Naive B cell (primary cell): ENCODE data around the gene MAP3K12. TPM values are rescaled to one million over a fixed set of nuclear protein-coding genes. Genes with fewer than 3 reads are reported as not detected.

ENCODE experiments used
- ATAC-seq, 2 donors: fragments of 150-1000 bp; cut with Tn5 transposase; 2 replicates each; pipeline ENCODE4 v1.10.0; 2021; ENCODE audit warnings: low read depth in 2 of 2, mild to moderate bottlenecking in 2 of 2, moderate library complexity in 2 of 2
- DNase-seq: peaks from one replicate; pipeline ENCODE4 v3.0.0; 2022
- H3K27ac Mint-ChIP-seq, 6 donors: one replicate each; pipeline ENCODE4 v1.8.0; 2020 to 2022; ENCODE audit warnings: mild to moderate bottlenecking in 6 of 6, mixed read lengths in 6 of 6, moderate library complexity in 5 of 6, inconsistent platforms in 2 of 6
- H3K27me3 Mint-ChIP-seq, 3 donors: one replicate each; pipeline ENCODE4 v1.8.0; 2021 to 2022; ENCODE audit warnings: mixed read lengths in 3 of 3, mild to moderate bottlenecking in 1 of 3
- H3K36me3 Mint-ChIP-seq, 2 donors: one replicate each; pipeline ENCODE4 v1.8.0; 2020 to 2022; ENCODE audit warnings: mixed read lengths in 2 of 2, inconsistent platforms in 1 of 2, mild to moderate bottlenecking in 1 of 2
- H3K4me1 Mint-ChIP-seq, 3 donors: one replicate each; pipeline ENCODE4 v1.8.0; 2020 to 2022; ENCODE audit warnings: mixed read lengths in 3 of 3, inconsistent platforms in 1 of 3, mild to moderate bottlenecking in 1 of 3, moderate library complexity in 1 of 3
- H3K4me3 Mint-ChIP-seq, 8 donors: one replicate each; pipeline ENCODE4 v1.8.0; 2020 to 2022; ENCODE audit warnings: mild to moderate bottlenecking in 8 of 8, mixed read lengths in 8 of 8, moderate library complexity in 8 of 8, inconsistent platforms in 2 of 8
- H3K9me3 Mint-ChIP-seq, 7 donors: one replicate each; pipeline ENCODE4 v1.8.0; 2020 to 2022; ENCODE audit warnings: mixed read lengths in 7 of 7, mild to moderate bottlenecking in 5 of 7, inconsistent platforms in 2 of 7, moderate library complexity in 1 of 7
- polyA plus RNA-seq, 6 donors: library from polyadenylated mRNA; unstranded; fragments of 300-500 nt; fragmentation: Illumina TruSeq; gene quantifications; one replicate each; pipeline ENCODE4 v1.2.3, GENCODE V29; 2021; ENCODE audit warnings: low read depth in 6 of 6

The MAP3K12 gene
- polyA plus RNA-seq, 6 donors from 2014 or later: 1.00 to 1.8 (median 1.4) TPM; not detected in 1

DNA sequence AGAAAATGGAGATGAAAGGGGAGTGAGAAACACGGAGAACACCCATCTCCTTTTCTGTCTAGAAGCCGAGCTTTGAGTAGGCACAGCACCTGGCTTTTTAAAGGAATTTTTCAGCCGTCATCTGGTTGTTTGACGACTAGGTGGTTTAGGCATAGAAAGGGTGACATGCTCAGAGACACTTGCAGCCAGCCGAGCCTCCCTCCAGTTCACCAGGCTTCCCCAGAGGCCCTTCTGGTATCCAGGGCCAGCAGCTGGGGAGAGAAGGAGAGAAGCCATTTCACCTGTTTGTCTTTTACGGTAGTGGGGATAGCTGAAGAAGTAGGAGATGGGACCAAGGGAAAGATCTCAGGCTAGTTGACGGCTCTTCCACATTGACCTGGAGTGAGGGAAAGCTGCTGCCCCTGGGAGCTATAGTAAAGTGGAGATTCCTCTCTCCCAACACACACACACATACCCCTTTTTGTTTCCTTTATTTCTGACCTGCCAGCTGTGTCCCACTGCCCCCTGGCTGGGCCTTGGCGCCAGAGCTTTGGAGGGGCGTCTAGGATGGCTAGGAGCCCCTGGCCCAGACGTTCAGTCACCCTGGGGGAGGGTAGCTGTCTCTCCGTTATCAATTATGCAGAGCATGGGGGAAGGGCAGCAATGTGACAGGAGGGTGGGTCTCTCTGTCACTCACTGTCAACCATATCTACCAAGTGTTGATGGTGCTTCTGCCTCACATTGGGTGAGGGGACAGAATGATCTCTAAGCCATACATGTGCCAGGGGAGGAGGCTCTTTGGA lies 5.5 kb downstream of the MAP3K12 start:
- H3K9me3 Mint-ChIP-seq: no peaks in the 10 kb centered on the region
- peak overlapping the region; percentile 86 to 97 (median 94) for H3K4me3 Mint-ChIP-seq
- peaks cover 27 to 36% (median 33%) of the 10 kb centered on the region in 3 donors for H3K4me1 Mint-ChIP-seq
- peak overlapping the region; percentile 95 to 99 (median 97) for H3K27ac Mint-ChIP-seq
- H3K36me3 Mint-ChIP-seq: no peaks in the 10 kb centered on the region
- DNase-seq (no peak), ATAC-seq (no peak)
- H3K27me3 Mint-ChIP-seq: no peaks in the 10 kb centered on the region

DNA sequence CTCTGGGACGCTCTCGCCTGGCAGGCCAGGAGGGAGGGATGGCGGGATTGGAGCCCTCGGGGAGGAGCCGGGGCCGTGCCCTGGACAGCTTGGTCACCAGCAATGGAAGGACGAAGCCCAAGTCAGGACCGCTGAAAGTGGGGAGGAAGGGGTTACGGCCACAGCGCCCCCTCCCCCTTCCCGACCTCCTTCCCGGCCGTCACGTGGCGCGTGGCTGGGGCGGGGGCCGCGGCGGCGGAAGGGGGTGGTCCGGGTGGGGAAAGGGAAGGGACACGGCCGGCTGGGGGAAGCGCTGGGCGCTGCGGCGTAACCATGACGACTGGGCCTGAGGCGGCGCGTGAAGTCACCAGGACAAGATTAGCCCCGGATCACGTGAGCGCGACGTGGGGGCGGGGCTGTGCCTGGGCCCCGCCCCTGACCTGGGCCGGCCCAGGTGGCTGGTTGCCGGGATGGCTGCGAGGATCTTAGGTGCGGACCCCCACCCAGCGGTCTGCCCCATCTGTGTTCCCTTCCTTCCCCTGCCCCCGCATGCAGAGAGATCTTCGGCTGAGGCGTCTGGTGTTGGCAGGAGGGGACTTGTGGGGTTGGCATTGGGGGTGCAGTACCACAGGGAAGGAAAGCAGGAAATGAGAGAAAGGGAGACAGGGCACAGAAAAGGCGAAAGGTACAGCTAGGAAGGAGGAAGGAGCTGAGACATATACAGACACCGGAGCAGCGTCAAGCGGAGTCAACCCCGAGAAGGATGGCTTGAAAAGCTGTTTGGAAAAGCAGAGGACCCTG lies 6.2 kb downstream of the MAP3K12 start:
- H3K27ac Mint-ChIP-seq: peak overlapping the region; percentile 95 to 99 (median 97)
- DNase-seq (peak; percentile 91), ATAC-seq (peak; percentile 93 to 95)
- peaks cover 21 to 28% (median 27%) of the 10 kb centered on the region in 3 donors for H3K4me1 Mint-ChIP-seq
- peak overlapping the region; percentile 86 to 97 (median 94) for H3K4me3 Mint-ChIP-seq
- H3K27me3 Mint-ChIP-seq: no peaks in the 10 kb centered on the region
- no peaks in the 10 kb centered on the region for H3K9me3 Mint-ChIP-seq
- H3K36me3 Mint-ChIP-seq: no peaks in the 10 kb centered on the region

DNA sequence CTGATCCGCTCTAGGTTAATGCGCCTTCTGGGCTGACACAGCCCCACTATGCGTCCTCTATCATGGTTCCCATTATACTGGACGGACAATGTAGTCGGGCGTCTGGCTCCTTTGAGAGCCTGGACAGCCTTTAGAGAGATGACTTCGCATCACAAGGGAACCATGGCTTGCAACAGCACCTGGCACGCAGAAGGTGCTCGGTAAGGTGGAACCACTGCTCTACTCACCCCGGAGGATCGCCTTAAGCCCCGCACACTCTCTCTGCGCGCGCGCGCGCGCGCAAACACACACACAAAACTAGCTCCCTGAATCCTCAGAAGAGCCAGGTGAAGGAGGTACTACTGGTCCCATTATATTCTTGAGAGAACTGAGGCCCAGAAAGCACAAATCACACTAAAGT lies 7.1 kb downstream of the MAP3K12 start:
- ATAC-seq (peak; percentile 12 to 19), DNase-seq (peak; percentile 21)
- Mint-ChIP-seq H3K4me1 (peaks cover 21 to 27% (median 25%) of the 10 kb centered on the region in 3 donors), H3K36me3 (no peaks in the 10 kb centered on the region), H3K9me3 (no peaks in the 10 kb centered on the region), H3K27ac (peak overlapping the region; percentile 85 to 97 (median 94)), H3K4me3 (peak overlapping the region; percentile 86 to 97 (median 94)), H3K27me3 (no peaks in the 10 kb centered on the region)

DNA sequence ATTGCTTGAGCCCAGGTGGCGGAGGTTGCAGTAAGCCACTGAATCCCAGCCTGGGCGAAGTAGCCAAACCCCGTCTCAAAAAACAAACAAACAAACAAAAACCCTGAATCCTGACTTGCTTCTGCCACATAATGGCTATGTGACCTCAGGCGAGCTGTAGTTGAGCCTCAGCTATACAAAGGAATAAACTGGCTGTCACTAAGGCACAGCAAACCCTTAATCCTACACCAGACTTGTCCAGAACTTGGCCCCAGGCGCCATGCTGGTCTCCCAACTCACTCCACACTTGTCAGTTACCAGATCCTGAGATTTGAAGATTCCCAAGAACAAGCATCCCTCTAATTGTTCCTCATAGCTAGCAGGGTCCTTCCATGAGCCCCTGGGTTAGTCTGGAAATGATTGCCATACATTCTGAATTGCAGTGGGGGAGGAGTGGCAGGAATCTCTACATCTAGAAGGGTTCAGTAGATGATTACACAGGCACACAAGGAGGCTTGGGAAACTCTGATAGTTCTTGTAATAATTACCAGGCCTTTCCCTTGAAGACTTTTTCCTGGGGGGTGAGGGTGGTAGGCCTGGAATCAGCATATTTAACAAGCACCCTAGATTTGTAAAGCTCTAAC lies 9.9 kb downstream of the MAP3K12 start:
- no peak for DNase-seq
- H3K4me3 Mint-ChIP-seq: peak overlapping the region in 1 of 8 donors; percentile 18
- no peaks in the 10 kb centered on the region for H3K36me3 Mint-ChIP-seq
- H3K27me3 Mint-ChIP-seq: no peaks in the 10 kb centered on the region
- H3K9me3 Mint-ChIP-seq: no peaks in the 10 kb centered on the region
- peak overlapping the region in 2 of 6 donors; percentile 47 to 53 for H3K27ac Mint-ChIP-seq
- H3K4me1 Mint-ChIP-seq: peaks cover 21 to 25% (median 24%) of the 10 kb centered on the region in 3 donors
- ATAC-seq: no peak

DNA sequence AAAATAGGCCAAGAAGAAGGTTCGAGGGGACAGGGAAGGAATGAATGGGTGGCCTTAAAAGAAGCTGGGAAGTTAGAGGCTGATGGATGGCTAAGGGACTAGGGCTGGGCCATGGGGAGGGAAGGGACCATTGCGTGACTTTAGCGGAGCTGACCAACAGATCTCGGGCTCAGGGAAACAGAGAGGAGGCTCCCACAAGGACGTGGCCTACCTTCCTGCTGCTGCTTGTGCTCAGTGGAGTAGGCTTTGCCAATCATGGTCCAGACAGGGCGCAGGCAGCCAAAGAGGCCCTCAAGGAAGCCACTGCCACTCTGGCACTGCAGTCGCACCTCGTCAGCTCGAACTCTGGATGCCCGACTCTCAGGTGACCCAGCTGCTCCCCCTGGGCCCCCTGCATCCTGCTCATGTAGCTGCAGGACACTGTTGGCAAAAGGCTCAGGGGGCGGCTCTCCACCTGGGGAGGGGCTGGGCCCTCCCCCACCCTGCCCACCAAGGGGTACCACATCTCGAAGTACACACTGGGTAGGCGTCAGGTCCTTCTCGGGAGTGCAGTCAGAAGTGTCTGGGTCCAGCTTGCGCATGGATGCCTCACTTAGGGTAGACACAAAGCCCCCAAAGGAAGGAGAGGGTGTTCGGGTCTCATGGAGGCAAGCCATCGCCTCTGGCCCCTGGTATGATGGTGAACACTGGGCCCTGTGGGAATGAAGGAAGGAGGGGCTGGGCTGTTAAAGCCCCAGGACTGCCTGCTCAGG lies 12.3 kb downstream of the MAP3K12 start:
- Mint-ChIP-seq H3K36me3 (peaks cover 4% of the 10 kb centered on the region in 2 donors), H3K27ac (peak overlapping the region in 2 of 6 donors; percentile 61 to 66), H3K9me3 (no peaks in the 10 kb centered on the region), H3K4me3 (no peak overlapping the region), H3K4me1 (peaks cover 8 to 16% (median 16%) of the 10 kb centered on the region in 3 donors), H3K27me3 (no peaks in the 10 kb centered on the region)
- no peak for ATAC-seq
- DNase-seq: no peak

DNA sequence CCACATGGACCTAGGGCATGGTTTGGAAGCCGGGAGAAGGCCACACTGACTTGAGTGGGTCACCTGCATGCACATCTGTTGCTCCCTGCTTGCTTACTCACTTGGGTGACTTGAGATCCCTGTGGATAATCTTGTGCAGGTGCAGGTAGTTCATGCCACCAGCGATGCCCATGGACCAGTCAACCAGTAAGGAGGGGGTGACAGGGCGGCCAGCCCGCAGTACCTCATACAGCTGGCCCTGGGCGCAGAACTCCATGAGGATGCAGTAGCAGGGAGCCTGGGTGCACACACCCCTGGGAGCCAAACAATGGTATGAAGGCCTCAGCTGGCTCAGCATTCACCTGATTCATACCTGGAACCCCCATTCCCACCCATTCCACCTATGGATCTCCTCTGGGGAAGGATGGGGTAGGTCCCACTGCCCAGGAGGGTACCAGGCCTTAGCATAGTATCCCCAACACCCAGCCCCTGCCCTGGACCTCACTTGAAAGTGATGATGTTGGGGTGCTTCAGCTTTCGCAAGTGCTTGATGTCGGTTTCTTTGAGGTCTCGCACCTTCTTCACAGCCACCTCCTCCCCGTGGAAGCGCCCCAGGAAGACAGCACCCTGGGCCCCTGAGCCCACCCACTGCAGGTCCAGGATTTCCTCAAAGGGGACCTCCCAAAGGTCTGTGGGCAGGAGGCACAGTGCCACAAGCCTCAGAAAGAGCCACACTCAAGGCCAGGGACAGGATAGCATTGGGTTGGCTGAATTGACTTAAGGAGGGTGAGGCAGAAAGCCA lies 13.1 kb downstream of the MAP3K12 start:
- Mint-ChIP-seq H3K9me3 (no peaks in the 10 kb centered on the region), H3K27ac (peak overlapping the region in 2 of 6 donors; percentile 60 to 61), H3K4me3 (no peak overlapping the region), H3K27me3 (no peaks in the 10 kb centered on the region), H3K4me1 (peaks cover 8 to 19% (median 13%) of the 10 kb centered on the region in 3 donors), H3K36me3 (peaks cover 4 to 5% of the 10 kb centered on the region in 2 donors)
- ATAC-seq: no peak
- DNase-seq: no peak

DNA sequence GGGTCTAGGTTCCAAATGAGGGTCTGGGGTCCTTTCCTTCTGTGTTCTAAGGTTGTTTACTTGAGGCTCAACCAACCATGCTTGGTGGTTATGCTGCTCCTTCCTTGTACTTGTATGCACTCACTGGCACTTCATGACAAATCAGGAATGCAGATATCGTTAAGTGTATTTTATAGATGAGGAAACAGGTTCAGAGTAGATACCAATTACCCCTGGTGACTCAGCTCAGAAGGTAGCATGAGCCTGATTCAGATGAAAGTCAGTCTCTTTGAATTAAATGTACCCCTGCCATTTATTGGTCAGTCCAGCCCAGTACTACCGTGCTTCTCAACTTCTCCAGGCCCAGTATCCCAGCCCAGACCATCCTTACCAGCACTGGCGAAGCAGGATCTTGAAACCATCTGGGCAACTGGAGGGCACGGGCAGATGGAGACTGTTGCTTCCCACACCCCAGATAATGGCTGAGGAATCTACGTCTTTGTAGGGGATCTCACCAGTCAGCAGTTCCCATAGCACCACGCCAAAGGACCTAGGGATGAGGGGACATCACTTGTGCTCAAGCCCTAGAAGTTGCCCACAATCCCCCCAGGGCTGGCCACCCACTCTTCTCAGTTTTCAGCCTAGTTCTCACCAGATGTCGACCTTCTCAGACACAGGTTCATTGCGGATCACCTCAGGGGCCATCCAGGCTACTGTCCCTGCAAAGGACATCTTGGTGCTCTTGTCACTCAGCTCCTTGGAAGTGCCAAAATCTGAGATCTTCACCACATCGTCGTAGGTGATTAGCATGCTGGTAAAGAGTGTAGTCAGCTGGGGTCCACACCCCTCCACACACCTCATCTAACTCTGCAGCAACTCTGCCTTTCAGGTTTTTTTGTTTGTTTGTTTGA lies 14.3 kb downstream of the MAP3K12 start:
- peaks cover 8 to 19% (median 11%) of the 10 kb centered on the region in 3 donors for H3K4me1 Mint-ChIP-seq
- H3K36me3 Mint-ChIP-seq: peaks cover 4 to 5% of the 10 kb centered on the region in 2 donors
- H3K27ac Mint-ChIP-seq: peak overlapping the region in 2 of 6 donors; percentile 65 to 66
- H3K27me3 Mint-ChIP-seq: no peaks in the 10 kb centered on the region
- H3K4me3 Mint-ChIP-seq: no peak overlapping the region
- DNase-seq: no peak
- ATAC-seq: no peak
- no peaks in the 10 kb centered on the region for H3K9me3 Mint-ChIP-seq

DNA sequence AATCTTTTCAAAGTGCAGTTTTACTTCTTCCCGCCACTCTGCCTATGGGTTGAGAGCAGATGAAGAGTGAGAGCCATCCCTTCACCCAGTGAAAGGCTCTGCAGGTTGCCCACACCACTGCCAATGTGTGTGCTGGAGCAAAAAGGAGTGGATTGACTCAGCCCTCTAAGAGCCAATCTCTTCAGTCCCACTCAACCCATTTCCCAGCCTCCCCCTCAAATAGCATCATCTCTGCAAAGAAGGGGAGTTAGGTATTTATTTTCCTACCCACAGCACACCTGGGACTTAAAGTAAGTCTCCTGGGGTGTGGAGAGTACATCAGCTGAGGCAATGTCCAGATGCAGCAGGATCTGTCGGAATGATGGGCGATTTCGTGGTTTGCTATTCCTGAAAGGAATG lies 15.3 kb downstream of the MAP3K12 start:
- DNase-seq (no peak), ATAC-seq (peak in 1 of 2 donors; percentile 2)
- Mint-ChIP-seq H3K27me3 (no peaks in the 10 kb centered on the region), H3K4me1 (peaks cover 5 to 19% (median 11%) of the 10 kb centered on the region in 3 donors), H3K36me3 (peaks cover 4 to 5% of the 10 kb centered on the region in 2 donors), H3K4me3 (peak overlapping the region in 2 of 8 donors; percentile 15 to 61), H3K9me3 (no peaks in the 10 kb centered on the region), H3K27ac (peak overlapping the region in 4 of 6 donors; percentile 20 to 76 (median 26))

DNA sequence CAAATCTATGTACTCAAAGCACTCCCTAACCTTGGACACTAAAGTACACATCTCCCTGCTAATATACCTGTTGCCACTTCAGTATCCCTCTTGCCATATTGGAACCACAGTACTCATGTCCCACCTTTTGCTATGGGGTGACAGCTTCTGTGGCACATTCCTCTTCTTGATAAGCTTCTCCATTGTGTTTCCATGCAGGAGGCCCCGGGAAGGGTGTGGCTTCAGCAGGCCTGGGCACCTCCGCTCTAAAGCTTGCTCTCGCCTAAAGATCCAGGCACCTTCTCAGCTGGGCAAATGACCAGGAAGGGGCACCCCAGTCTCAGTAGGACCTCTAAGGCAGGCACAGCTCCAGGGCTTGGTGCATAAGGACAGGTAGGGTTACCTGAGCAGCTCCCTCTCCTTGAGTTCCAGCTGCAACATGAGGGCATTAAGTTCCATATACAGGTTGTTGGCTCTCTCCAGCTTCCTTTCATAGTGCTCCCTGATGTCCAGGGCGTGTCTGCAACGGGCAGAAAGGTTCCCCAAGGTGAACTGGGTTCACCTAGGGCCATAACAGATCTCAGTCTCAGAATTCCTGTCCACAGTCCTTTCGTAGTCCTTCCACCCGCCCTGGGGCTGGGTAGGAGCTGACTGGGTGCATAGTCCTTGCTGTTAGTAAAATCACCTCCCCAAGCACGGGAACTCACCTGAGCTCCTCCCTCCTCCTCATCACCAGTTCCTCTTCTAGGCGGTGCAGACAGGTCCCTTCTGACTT lies 15.9 kb downstream of the MAP3K12 start:
- Mint-ChIP-seq H3K4me3 (peak overlapping the region in 1 of 8 donors; percentile 61), H3K27me3 (no peaks in the 10 kb centered on the region), H3K9me3 (no peaks in the 10 kb centered on the region), H3K36me3 (peaks cover 4 to 5% of the 10 kb centered on the region in 2 donors), H3K4me1 (peaks cover 5 to 19% (median 11%) of the 10 kb centered on the region in 3 donors), H3K27ac (peak overlapping the region in 5 of 6 donors; percentile 9 to 83 (median 32))
- DNase-seq: no peak
- peak in 1 of 2 donors; percentile 40 for ATAC-seq

DNA sequence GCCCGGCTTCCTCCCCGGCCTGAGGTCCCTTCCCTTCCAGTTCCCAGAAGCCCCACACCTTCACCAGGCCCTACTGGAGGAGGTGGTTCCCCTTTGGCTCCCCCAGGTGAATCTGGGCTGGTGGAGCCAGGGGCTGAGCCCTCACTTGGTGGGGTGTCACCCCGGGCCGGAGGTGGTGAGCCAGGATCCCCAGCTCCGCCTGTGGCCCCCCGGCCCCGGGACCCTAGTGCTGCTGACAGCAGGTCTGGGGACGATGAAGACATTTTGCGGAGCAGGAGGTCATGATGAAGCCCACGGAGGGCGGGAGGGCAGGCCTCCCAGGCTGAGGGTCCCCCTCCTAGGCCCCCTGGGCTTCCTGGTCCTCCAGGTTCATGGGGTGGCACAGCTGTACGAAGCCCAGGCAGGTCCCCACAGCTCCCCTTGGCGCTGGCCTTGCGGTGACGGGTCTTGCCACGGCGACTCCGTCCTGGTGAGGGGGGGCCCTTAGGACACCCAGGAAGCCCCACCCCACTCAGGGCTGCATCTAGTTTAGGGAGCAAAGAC lies 16.6 kb downstream of the MAP3K12 start:
- Mint-ChIP-seq H3K4me1 (peaks cover 5 to 19% (median 11%) of the 10 kb centered on the region in 3 donors), H3K36me3 (peaks cover 4 to 5% of the 10 kb centered on the region in 2 donors), H3K4me3 (no peak overlapping the region), H3K9me3 (no peaks in the 10 kb centered on the region), H3K27me3 (no peaks in the 10 kb centered on the region), H3K27ac (peak overlapping the region in 1 of 6 donors; percentile 75)
- DNase-seq (no peak), ATAC-seq (no peak)
